ENCODE data around the gene HIPK4. TPM values are rescaled to one million over a fixed set of nuclear protein-coding genes. Genes with fewer than 3 reads are reported as not detected.

HIPK4 gene
- total RNA-seq, 2 experiments from 2014 or later = not detected

GRCh38 chr19:40355975-40356680 lies 33.9 kb downstream of the HIPK4 start:
- DNase-seq (ENCODE audit: low spot score) = peak; percentile 22
- POLR2A ChIA-PET = interaction anchor here (0.5 to 1.0 kb wide), 5 partner anchors 8 to 221 kb away, joined by 3 to 4 read pairs (median 3); partner anchors contain the start of genes C19orf47 and PLD3

DNA sequence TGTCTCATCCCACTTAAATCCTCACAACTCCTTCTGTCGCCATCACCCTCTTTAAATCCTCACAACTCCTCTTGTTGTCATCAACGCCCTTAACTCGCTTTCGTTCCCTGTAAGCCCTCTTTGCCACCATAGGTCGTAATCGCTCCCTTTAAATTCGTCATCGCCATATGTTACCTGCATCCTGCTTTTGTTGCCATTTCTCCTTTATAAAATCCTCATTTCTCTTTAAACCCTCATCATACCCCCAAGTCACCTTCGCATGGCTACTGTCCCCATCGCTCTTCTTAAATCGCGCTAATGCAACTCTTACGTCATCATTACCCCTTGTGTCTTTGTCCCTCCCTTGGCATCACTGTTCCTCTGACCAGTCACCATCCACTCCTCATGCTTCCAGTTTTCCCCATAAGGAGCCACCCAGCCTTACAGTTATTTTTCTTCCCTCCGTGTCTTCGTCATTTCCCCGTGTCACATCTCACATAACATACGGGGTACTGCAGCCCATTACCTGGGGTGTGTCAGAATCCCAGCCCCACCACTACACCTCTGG lies 40.9 kb downstream of the HIPK4 start:
- peak overlapping the region; percentile 16 for H3K27ac ChIP-seq (ENCODE audit: low read depth, low read length, poor library complexity, severe bottlenecking)
- intact Hi-C loops (cut with micrococcal nuclease; ENCODE audit: unreplicated experiment) = loop anchor here (1.0 to 5.0 kb wide), 5 partner anchors 16 to 256 kb away; partner anchors contain the start of genes AKT2 and SERTAD3
- TSS peak; percentile 86 for BruUV-seq (replicated peaks)
- H2AFZ ChIP-seq (ENCODE audit: low read length) = peak overlapping the region; percentile 80; the same call in 1 of the 2 replicates
- H3K9me3 ChIP-seq (ENCODE audit: low read length) = no peaks in the 10 kb centered on the region
- DNase-seq (ENCODE audit: low spot score) = peak; percentile 25
- H4K20me1 ChIP-seq (ENCODE audit: insufficient read depth, low read length) = no peaks in the 10 kb centered on the region
- CTCF ChIA-PET (ENCODE audit: unreplicated experiment) = interaction anchor here (0.7 kb wide), 1 partner anchor 9 kb away, joined by 3 read pairs; no protein-coding TSS in a partner anchor
- peaks cover 23% of the 10 kb centered on the region for H3K79me2 ChIP-seq (ENCODE audit: insufficient read depth, low read depth, low read length)
- peak overlapping the region; percentile 99 for H3K4me2 ChIP-seq (ENCODE audit: low read length)
- no peak for TF ChIP-seq EZH2phosphoT487 (IDR thresholded peaks at IDR 0.05; ENCODE audit: borderline replicate concordance, low read depth, low read length)
- TF ChIP-seq, protein P1, sequence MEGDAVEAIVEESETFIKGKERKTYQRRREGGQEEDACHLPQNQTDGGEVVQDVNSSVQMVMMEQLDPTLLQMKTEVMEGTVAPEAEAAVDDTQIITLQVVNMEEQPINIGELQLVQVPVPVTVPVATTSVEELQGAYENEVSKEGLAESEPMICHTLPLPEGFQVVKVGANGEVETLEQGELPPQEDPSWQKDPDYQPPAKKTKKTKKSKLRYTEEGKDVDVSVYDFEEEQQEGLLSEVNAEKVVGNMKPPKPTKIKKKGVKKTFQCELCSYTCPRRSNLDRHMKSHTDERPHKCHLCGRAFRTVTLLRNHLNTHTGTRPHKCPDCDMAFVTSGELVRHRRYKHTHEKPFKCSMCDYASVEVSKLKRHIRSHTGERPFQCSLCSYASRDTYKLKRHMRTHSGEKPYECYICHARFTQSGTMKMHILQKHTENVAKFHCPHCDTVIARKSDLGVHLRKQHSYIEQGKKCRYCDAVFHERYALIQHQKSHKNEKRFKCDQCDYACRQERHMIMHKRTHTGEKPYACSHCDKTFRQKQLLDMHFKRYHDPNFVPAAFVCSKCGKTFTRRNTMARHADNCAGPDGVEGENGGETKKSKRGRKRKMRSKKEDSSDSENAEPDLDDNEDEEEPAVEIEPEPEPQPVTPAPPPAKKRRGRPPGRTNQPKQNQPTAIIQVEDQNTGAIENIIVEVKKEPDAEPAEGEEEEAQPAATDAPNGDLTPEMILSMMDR (conservative IDR thresholded peaks at IDR 0.05; ENCODE audit: low read length) = no peak
- peak overlapping the region; percentile 95 for H3K4me3 ChIP-seq (ENCODE audit: low read depth, low read length, poor library complexity, severe bottlenecking)
- peaks cover 9% of the 10 kb centered on the region; the same call in 1 of the 2 replicates for H3K36me3 ChIP-seq (ENCODE audit: insufficient read depth, low read length)
- no peaks in the 10 kb centered on the region for H3K9me2 ChIP-seq (ENCODE audit: insufficient read depth, low read length)
- POLR2A ChIA-PET = interaction anchor here (1.1 to 2.1 kb wide), 3 partner anchors 7 to 55 kb away, joined by 3 to 5 read pairs (median 4); no protein-coding TSS in a partner anchor
- H3K4me1 ChIP-seq (ENCODE audit: insufficient read depth, low read length, poor library complexity, severe bottlenecking) = peaks cover 13% of the 10 kb centered on the region

More at GRCh38 chr19:40355975-40356680, 33.9 kb downstream of the HIPK4 start:
- no peaks in the 10 kb centered on the region for H3K9me2 ChIP-seq (ENCODE audit: insufficient read depth, low read length)
- BruUV-seq (replicated peaks) = no TSS peak
- intact Hi-C loops (cut with micrococcal nuclease; ENCODE audit: unreplicated experiment) = no loop called here
- H3K4me2 ChIP-seq (ENCODE audit: low read length) = peak overlapping the region; percentile 71
- CTCF ChIA-PET (ENCODE audit: unreplicated experiment) = interaction anchor here (0.6 kb wide), 1 partner anchor 70 kb away, joined by 3 read pairs; no protein-coding TSS in a partner anchor
- TF ChIP-seq EZH2phosphoT487 (IDR thresholded peaks at IDR 0.05; ENCODE audit: borderline replicate concordance, low read depth, low read length) = no peak
- TF ChIP-seq, protein P1 (conservative IDR thresholded peaks at IDR 0.05; ENCODE audit: low read length) = no peak
- no peak overlapping the region for H3K4me3 ChIP-seq (ENCODE audit: low read depth, low read length, poor library complexity, severe bottlenecking)
- H3K9me3 ChIP-seq (ENCODE audit: low read length) = no peaks in the 10 kb centered on the region
- H3K36me3 ChIP-seq (ENCODE audit: insufficient read depth, low read length) = no peaks in the 10 kb centered on the region
- no peaks in the 10 kb centered on the region for H4K20me1 ChIP-seq (ENCODE audit: insufficient read depth, low read length)
- H3K27ac ChIP-seq (ENCODE audit: low read depth, low read length, poor library complexity, severe bottlenecking) = no peak overlapping the region
- peaks cover 45% of the 10 kb centered on the region for H3K4me1 ChIP-seq (ENCODE audit: insufficient read depth, low read length, poor library complexity, severe bottlenecking)
- H2AFZ ChIP-seq (ENCODE audit: low read length) = no peak overlapping the region
- no peaks in the 10 kb centered on the region; the same call in 1 of the 2 replicates for H3K79me2 ChIP-seq (ENCODE audit: insufficient read depth, low read depth, low read length)
